H4 (cell line): ENCODE measurements around the gene IGSF21. TPM values are rescaled to one million over a fixed set of nuclear protein-coding genes. Genes with fewer than 3 reads are reported as not detected.
A peak's percentile ranks its signal among the peaks of the same experiment; 100 is the strongest.

ENCODE experiments used
- DNase-seq: peaks from one replicate; pipeline ENCODE4 v3.0.0-alpha.2; 2015; ENCODE audit warnings: low spot score
- total RNA-seq: library from RNA; depleted of rRNA; stranded (reverse); fragments of >200 nt; shearing (Covaris generic); gene quantifications from 2 replicates; pipeline ENCODE4 v1.2.3, GENCODE V29; 2014

IGSF21 gene
- total RNA-seq, 1 experiment from 2014 or later = not detected

DNA sequence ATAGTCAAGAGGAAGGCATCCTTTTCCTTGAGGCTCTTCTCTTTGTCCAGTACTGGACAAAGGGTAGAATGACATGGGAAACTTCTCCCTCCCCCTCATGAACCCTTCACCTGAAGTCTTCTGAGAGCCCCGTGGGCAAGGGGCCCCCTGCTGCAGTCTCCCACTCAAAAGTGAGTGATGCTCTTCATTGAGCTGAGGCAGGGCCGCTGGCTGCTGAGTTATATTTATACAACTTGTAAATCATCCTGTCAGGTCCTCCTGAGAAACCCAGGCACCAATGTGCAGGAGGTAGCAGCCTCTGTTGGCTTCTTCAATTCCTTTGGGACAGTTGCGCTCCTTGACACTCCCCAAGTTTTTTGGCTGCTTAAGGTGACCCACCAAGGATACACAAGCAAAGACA is 150.2 kb downstream of the IGSF21 start:
- no peak for DNase-seq

DNA sequence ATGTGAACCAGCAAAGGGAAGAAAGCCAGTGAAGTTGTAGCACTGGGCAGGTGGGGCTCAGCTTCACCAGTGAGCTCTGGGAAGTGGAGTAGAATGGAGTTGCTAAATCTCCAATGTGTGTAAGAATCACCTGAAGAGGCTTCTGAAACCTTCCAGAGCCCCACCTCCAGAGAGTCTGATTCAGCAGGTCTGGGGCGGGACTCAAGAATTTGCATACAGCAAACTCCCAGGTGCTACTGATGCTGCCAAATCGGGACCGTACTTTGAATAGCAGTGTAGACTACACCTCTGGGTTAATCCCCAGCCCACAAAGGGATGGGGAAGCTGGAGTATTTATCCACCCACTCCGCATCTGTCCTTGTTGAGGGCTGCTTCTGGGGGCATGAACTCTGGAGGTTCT is 154.3 kb downstream of the IGSF21 start:
- DNase-seq = no peak

DNA sequence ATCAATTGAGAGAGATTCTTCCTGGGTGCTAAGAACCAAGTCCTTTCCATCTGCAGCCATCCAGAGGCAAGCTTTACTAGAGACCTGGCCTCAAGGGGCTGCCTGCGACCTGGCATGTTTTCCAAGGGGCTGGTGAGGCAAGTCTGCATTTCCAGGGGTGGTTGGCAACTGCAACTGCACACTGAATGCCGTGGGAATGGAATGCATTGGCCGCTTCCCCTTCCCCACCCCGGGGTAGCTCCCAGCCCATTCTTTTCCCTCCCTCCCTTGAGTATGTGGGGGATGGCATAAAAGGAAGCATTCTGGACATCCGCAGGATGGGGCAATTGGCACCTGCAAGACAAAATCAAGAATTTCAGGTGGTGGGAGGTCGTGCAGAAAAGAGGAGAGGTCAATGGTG is 155.1 kb downstream of the IGSF21 start:
- DNase-seq = no peak

DNA sequence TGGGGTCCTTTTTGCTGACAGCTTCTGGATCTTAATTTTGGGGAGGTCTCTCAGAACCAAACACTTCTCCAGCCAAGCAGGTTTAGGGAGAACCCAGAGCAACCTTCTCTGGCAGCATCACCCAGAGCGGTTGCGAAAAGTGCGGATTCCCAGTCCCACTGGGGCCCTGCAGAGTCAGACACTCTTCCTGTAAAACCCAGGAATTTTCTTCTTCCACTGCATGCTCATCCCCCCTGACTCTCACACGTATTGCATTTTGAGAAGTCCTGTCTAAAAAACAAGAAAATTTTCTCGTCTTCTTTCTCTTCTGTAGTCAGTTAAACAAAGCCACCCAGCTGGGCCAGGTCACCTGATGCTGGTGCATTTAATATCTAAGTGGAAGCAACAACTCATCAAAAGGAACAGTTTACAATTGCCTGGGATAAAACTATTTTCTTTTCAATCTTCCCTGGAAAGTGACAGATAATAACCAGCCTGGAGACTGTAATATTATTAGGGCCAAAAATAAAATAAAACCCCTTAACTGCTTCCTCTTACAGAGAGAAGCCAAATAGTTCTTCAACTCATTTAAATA is 156.0 kb downstream of the IGSF21 start:
- DNase-seq = no peak

DNA sequence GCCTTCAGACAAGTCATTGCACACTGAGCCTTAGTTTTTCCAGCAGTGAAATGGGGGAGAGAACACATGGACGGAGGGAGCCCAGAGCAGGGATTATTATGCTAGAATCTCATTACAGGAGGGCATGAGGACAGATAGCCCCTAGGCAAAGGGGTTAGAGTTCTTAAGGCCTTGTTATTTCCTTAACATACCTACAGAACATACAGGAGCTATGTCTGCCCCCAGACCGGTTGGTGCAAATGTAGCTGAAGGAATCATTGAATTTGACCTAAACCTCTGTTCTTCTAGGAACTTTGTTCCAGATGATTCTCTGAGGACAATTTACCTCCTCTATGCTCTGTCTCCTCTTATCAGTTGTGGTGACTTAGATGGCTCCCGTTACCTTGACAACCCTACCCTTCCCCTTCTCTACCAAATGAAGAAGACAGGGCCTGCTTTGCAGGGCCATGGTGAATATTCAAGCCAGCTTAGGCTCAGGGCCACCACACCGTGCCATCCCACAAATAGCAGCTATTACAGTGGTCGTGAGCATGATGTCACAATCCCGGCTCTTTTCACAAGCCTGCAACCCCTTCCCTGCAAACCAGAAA is 156.9 kb downstream of the IGSF21 start:
- no peak for DNase-seq

DNA sequence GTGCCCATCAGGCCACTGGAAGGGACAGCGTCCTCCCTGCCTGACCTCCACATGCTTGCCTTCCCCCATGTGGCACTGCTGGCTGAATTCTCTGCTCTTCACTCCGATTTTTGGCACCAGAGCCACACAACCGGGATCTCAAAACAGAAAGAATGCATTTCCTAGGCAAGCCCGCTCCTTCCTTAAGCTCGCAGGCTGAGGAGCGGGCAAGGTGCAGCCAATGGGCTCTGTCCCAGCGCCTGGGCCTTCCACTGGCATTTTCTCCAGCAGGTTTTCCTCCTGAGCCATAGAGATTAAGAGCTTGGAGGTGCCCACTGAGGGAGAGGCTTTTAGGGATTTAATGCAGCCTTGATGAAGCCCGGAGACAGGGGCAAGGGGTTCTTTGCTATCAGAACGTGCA is 158.0 kb downstream of the IGSF21 start:
- no peak for DNase-seq

DNA sequence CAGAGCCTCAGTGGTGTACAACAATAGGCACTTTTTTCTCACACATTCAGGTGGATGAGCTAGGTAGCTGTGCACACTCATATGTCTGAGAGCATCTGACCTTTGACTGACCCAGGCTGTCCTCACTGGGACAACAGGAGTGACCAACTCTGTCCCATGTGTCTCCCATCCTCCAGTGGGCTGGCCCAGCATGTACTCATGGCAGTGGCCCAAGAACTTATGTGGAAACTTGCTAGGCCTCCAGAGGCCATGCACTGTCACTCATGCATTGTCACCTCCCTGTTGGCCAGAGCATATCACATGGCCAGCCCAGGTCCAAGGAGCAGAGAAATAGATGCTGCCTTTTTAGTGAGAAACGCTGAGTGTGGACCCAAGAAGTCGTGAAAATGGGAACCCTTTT is 158.8 kb downstream of the IGSF21 start:
- no peak for DNase-seq

DNA sequence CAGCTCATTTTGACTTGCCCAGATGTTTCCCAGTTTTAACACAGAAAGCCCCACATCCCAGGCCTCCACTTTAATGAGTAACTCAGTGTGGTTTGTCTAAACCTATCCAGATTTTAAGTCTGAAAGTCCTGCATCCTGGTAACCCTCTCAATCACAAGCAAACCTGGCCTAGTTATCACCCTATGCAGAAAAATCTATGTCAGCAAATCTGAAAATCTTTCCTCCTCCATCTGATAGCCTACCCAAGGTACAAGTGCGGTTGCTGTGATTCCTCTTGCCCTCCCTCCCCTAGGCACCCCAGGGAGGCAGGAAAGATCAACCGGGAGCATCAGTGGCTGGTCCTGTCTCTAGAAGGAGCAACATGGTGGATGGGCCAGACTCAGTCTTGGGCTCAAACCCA is 163.7 kb downstream of the IGSF21 start:
- DNase-seq = no peak

DNA sequence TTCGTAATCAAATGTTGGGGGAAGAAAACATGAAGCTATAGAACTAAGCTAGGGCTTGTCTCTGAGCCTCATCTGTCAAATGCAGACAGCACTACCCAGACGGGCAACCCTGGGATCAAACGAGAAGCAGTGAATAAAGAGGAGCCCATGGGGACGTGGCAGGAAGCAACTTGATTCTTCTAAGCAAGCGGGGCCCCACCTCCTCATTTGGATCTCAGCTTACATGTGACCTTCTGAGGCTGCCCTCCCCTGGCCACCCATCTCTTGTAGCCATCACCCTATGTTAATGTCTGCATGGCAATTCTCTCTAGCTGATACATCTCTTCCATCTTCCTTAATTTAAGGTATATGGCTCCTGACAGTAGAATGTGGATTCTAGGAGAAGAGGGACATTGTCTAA is 171.3 kb downstream of the IGSF21 start:
- no peak for DNase-seq

DNA sequence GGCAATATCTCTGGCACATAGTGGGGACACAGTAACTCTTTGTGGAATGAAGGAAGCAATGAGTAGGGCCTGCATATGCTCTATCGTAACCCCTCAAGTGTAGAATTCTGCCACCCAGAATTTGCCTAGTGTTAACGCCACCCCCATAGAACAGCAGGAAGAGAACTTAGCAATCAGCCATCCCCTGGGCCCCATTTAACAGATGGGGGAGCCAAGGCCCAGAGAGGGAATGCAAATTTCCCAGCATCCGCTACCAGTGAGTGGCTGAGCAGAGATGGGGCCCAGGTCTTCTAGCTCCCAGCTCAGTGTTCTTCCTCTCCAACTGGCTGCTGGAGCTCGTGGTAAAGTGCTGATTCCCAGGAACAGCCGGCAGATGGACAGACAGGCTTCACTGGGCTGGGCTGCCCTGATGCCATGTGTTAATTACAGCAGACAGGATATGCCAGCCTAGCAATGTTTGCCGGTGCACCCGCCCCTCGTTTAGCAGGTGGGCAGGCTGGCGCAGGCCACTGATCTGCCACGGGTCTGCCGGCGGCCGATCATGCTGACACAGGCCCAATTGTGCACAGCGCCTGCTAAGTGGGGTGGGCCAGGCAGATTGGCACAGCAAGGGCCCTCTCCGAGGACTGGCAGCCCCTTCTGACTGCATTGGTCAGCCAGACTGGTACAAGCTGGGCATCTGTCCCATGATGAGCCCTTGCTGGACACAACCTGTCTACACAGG is 171.9 kb downstream of the IGSF21 start:
- DNase-seq = no peak

DNA sequence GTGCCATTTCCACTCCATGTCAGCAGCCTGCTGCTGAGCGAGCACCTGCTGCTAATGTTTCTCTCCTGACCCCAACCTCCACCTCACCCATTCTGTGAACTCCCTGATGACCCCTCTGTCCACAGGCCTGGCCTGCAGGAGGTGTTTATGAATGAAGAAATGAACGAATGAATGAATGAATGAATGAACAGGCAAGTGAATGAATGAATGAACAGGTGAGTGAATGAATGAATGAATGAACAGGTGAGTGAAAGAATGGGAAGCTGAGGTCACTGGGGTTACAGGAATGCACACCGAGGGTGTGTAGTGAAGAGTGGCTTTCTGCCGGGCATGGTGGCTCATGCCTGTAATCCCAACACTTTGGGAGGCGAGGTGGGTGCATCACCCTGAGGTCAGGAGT is 173.4 kb downstream of the IGSF21 start:
- no peak for DNase-seq

DNA sequence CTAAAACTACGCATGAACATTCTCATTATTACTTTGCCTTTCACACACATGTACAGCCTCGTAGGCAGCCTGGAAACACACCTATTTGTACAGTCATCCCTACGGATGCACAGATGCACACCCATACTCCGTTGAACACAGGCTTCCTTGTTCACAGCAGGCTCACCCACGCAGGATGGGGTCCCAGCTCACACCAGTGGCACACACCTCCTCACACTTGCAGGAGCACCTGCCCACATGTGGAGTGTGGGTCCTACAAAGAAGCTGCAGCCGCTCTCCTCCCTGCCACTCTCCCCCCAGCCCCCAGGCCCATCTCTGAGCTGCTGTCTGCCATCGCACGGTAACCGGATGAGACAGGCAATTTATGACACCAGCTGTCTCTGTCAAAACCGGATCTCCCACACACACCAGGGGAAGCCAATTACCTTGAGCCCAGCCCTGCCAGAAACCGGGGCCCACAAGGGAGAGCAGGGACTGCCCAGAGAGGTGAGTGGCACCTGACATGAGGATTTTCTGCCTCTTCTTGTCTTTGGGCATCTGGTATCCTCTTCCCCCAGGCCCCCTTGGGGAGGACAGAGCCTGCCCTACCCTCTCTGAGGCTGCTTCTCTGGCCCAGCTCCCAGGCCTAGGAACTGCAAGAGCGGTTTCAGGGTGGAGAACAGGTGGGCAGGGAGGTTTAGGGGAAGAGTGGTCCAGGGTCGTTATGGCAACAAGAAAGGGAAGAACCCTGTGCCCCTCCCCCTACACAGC is 175.4 kb downstream of the IGSF21 start:
- no peak for DNase-seq

DNA sequence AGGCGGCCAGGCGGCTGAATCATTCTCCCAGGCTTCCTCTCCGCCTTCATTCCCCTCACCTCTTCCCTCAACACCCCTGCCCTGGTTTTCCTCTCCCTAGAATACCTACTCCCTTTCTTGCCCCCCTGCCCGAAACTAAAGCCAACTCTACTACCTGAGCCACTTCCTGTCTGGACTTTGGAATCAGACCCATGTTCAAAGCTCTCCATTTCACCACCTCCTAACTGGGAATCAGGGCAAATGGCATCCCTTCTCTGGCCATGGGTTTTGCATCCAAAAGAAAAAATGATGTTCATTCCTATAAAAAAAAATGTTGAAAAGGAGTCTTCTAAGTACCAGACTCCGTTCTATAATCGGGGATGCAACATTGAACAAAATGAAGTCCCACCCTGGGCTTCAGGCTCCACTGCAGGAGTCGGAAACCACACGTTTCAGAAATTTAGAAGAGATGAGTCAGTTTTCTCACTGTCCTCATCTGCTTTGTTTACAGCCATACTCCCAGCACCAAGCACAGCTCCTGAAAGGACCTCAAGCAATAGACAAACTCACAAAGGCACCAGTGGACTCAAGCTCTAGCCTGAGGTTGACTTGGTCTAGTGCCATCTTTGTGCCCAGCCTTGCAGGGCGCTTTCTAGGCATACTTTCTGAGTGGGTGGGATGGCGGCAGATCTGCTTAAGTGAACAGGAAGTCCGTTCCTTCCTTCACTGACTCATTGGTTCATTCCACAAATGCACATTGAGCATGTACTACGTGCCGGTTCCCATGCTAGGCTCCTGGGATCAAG is 176.2 kb downstream of the IGSF21 start:
- peak; percentile 18 for DNase-seq

DNA sequence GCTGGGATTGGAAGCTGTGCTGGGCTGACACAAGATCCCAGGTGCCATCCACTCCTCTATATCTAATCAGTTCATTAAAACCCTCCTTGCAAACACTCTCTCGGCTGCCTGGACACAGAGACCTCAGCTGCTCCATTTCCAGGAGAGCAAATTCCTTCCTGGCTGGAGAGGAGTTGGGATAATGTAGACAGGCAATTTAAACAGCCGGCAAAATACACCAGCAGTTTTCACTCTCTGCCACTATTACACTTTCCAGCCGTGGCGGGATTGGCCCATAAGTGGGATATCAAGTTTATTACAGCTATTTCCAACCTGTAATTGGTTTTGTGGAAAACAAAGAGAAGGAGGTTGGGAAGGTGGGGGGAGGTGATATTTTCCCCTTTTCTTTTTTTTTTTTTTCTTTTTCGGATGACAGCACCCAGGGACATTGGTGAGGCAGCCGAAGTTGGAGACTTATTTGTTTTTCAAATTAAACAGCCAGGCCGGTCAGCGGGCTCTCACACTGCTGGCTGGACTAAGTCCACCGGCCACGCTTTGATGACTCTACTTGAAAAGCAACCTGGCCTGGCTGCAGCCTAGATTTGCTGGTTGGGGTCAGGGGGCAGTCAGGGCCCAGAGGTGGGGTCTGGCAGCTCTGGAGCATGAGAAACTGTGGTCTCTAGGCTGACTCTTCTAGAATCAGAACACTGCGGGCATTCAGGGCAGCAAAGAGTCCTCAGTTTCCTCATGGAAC is 177.4 kb downstream of the IGSF21 start:
- no peak for DNase-seq

DNA sequence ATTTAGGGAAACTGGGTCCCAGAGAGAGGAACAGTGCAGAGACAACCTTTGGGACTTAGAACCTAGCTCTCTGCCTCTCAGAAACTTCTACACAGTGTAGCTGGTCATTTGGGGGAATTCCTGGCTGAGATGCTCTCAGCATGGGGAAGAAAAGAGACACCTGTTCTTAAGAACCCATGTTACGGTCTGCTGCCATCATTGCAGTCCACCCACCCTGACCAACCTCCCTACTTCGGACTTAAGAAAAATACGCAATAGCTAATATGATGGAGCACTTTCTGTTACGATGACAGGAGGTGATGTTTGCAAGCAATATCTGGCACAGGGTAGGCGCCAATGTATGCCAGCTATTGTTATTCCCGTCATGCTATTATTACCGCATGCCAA is 177.9 kb downstream of the IGSF21 start:
- DNase-seq = no peak

DNA sequence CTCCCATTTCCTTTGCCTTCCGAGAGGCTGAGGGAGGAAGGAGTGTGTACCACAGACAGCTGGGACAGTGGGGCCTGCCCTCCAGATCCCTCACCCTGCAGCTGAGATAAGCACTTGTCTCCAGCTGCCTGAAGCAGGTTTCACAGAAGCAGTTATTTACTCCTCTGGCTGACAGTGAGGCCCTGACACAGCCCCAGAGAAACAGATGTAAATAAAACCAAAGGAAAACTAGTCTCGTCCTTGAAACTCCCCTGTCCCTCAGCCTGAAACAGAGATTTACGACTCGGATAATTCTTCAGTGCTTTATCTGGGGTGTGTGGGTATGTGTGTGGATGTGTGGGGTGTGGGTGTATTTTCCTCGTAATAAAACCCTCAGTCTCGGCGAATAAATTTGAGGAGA is 181.1 kb downstream of the IGSF21 start:
- no peak for DNase-seq

DNA sequence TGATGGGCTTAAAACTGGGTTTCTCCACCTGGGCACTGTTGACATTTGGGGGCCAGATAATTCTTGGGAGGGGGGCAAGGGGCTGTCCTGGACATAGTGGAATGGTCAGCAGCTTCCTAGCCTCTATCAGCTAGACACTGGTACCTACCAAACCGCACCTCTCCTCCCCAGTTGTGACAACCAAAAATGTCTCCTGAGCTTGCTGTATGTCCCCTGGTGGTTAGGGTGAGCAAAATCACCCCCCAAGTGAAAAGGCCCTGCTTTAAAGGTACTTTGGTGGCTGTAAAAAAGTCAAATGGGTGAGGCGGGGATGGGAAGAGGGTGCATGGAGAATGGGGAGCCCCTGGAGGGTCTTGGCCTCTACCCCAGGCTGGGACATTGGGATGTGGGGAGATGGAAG is 182.0 kb downstream of the IGSF21 start:
- no peak for DNase-seq

DNA sequence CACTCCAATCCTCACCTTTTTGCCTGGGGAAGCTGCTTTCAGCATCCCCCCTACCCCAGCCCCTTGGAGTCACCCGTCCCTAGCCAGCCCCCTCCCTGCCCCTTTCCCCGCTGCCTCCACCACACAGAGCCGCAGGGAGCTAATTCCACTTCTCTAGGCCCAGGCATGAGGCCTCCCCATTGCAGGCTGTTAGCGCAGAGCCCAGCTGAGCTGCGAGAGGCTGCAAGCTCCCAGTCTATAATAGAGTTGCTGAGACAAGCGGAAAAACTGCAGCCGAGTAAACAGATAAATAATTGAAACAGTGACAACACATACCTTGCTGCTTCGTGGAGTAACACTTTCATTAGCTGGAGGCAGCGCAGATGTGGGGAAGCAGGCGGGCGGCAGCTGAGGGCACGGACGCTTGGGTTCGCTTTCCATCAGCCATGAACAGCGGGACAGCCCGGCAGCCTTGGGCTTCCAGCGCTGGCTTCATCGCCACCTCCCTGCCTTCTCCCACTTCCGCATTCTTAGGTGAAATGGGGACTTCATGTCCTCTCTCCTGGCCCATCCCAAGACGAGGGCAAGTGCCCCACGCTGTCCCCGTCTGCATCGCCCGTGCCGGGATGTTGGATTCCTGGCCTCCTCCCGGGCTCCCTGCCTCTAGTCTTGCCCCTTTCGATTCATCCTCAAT is 183.3 kb downstream of the IGSF21 start:
- DNase-seq = no peak

DNA sequence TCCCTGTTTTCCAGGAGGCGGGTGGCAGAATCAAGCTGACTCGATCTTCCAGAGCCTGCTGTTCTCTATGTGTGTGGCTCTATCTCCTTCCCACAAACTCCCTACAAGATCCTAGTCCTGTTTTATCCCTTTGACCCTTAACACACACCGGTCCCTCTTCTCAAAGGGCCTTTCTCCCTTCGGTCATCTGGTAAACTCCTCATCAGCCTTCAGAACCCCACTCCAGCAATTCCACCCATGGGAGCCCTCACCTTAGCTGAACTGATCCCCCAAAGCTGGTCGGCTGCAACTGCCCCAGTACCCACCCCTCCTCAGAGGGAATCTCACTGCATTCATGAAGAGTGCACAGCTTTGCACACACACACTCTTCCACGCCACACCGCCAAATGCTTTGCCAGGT is 184.9 kb downstream of the IGSF21 start:
- DNase-seq = no peak

DNA sequence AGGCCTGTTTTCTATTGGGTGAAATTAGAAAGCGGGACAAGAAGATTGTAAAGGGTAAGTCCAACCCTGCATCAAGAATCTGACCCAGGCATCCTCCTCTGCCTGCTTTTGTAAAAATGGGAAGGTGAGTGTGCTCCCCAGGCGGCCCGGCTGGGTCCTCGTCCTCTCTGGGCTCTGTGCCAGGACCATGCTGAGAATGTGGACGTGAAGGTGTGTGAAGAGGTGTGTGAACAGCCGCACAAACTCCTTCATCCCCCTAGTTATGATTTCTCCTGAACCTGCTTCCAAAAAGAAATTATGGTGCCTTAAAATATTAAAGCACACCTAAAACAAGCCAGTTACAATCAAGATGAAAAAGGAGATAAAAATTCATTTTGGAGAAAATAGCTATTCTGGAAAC is 185.7 kb downstream of the IGSF21 start:
- no peak for DNase-seq
